ENCODE data around the gene JMJD8. TPM values are rescaled to one million over a fixed set of nuclear protein-coding genes. Genes with fewer than 3 reads are reported as not detected.

JMJD8 gene
- total and polyA plus RNA-seq, 9 of the 15 experiments (the other 6 are each of a cell fraction or from before 2014, with no cell fraction given): 1.2 to 50.6 (median 29.3) TPM

- no peak for TF ChIP-seq HOXB6 (CRISPR knock-in tag; IDR thresholded peaks at IDR 0.05; ENCODE audit: borderline replicate concordance)
- peak; percentile 83 for TF ChIP-seq NFYB (IDR thresholded peaks at IDR 0.05; ENCODE audit: extremely low read depth, insufficient read length)
- peak; percentile 97 for TF ChIP-seq BMI1 (IDR thresholded peaks at IDR 0.05; ENCODE audit: low read length)
- 0 out of 2 replicates have a peak, but pooled peaks have one; percentile 63 for TF ChIP-seq HNRNPL (IDR thresholded peaks at IDR 0.05; ENCODE audit: low read depth, low read length)
- no peak for TF ChIP-seq ZNF23 (CRISPR knock-in tag; IDR thresholded peaks at IDR 0.05)
- TF ChIP-seq YY1 (IDR thresholded peaks at IDR 0.05; ENCODE audit: borderline replicate concordance in 1 of 3, control insufficient read depth in 1 of 3, extremely low read depth in 1 of 3, insufficient read depth in 3 of 3, insufficient read length in 1 of 3, insufficient replicate concordance in 2 of 3, low read depth in 1 of 3, low read length in 2 of 3): peak; percentile 76 to 92 (median 89)
- no peak for TF ChIP-seq SMARCE1 (IDR thresholded peaks at IDR 0.05)
- TF ChIP-seq NR1H2 (CRISPR knock-in tag; IDR thresholded peaks at IDR 0.05): no peak
- peak; percentile 67 for TF ChIP-seq MAX (CRISPR knock-in tag; IDR thresholded peaks at IDR 0.05)
- no peak for TF ChIP-seq E2F4 (CRISPR knock-in tag; IDR thresholded peaks at IDR 0.05; ENCODE audit: low read depth)
- TF ChIP-seq IRF9 (tag; IDR thresholded peaks at IDR 0.05): no peak
- no peak for TF ChIP-seq ZNF431 (CRISPR knock-in tag; IDR thresholded peaks at IDR 0.05)
- peak; percentile 63 for TF ChIP-seq MGA (IDR thresholded peaks at IDR 0.05)
These were observed at the start of gene JMJD8 (continued) for GRCh38 chr16:684071-684794.

All from K562 (cell line).